GM12878 (cell line): Measurements from ENCODE around the gene RARG. TPM values are rescaled to one million over a fixed set of nuclear protein-coding genes. Genes with fewer than 3 reads are reported as not detected.

Experiments
- ATAC-seq: fragments of 200-7000 bp; cut with Tn5 transposase; 3 replicates; pipeline ENCODE4 v1.9.1; 2020; ENCODE audit warnings: mild to moderate bottlenecking, moderate library complexity
- BruUV-seq: library from RNA; stranded (reverse); fragments of 400-500 nt; replicated peaks from 2 replicates; lab custom pipeline; 2021; lab: Mats Ljungman, UMichigan
- CTCF ChIA-PET: fragments of 300-600 bp; sonication (Branson Sonifier 250); formaldehyde crosslinking; extraction: SDS; loops from one replicate; lab custom pipeline; 2021; ENCODE audit warnings: inconsistent platforms; lab: Yijun Ruan, JAX
- POLR2A ChIA-PET: fragments of 350-600 bp; formaldehyde crosslinking; extraction: SDS; loops from one replicate; lab custom pipeline; 2021; ENCODE audit warnings: inconsistent platforms; lab: Charles Lee
- RAD21 ChIA-PET: fragments of 300-600 bp; sonication (Branson Sonifier 250); formaldehyde crosslinking; loops from one replicate; lab custom pipeline; 2023; ENCODE audit warnings: antibody characterized with exemption; ENCODE audit not compliant: unreplicated experiment; lab: Charles Lee
- SMC1A ChIA-PET: fragments of 300-600 bp; sonication (Branson Sonifier 250); formaldehyde crosslinking; loops from one replicate; lab custom pipeline; 2023; ENCODE audit not compliant: unreplicated experiment, uncharacterized antibody; lab: Charles Lee
- DNase-seq: peaks from one replicate; pipeline ENCODE4 v3.0.0-alpha.2; 2011; ENCODE audit warnings: low read depth, low spot score
- FAIRE-seq: peaks from 3 replicates; lab custom pipeline; 2011; peaks lifted over from hg19 to GRCh38; lab: Jason Lieb, UNC
- H2AFZ ChIP-seq: 2 replicates; pipeline ENCODE4 v1.6.0; 2011; ENCODE audit warnings: low read depth, low read length, control low read depth; ENCODE audit not compliant: control insufficient read depth
- H3K27ac ChIP-seq: 2 replicates; pipeline ENCODE4 v1.5.1; 2011; ENCODE audit warnings: control low read depth; ENCODE audit not compliant: control insufficient read depth, insufficient read depth
- H3K27me3 ChIP-seq, 2 experiments: replicated peaks in 1 of 2; 2 replicates each; pipeline versions ENCODE4 v1.6.0 to v1.6.1; 2011; ENCODE audit warnings: low read length in 1 of 2; ENCODE audit not compliant: control insufficient read depth in 2 of 2, insufficient read depth in 2 of 2
- H3K36me3 ChIP-seq, 2 experiments: 2 replicates each; pipeline ENCODE4 v1.5.1; 2011; ENCODE audit warnings: low read length in 1 of 2; ENCODE audit not compliant: control insufficient read depth in 2 of 2, insufficient read depth in 2 of 2
- H3K4me1 ChIP-seq: 2 replicates; pipeline ENCODE4 v1.6.1; 2011; ENCODE audit warnings: mild to moderate bottlenecking, low read length, moderate library complexity, mixed read lengths; ENCODE audit not compliant: control insufficient read depth, insufficient read depth
- H3K4me2 ChIP-seq: 2 replicates; pipeline ENCODE4 v1.6.0; 2011; ENCODE audit warnings: control low read depth; ENCODE audit not compliant: control insufficient read depth, insufficient read depth
- H3K4me3 ChIP-seq: fragments of 200-600 bp; sonication (generic); 2 replicates; pipeline ENCODE4 v1.5.1; 2016
- H3K79me2 ChIP-seq: 2 replicates; pipeline ENCODE4 v1.6.0; 2011; ENCODE audit warnings: low read length; ENCODE audit not compliant: control insufficient read depth, insufficient read depth
- H3K9ac ChIP-seq: 2 replicates; pipeline ENCODE4 v1.8.0; 2011; ENCODE audit warnings: low read length, control low read depth, mixed read lengths; ENCODE audit not compliant: control insufficient read depth, insufficient read depth
- H3K9me3 ChIP-seq: replicated peaks from 3 replicates; pipeline ENCODE4 v1.5.1; 2011; ENCODE audit warnings: mild to moderate bottlenecking, low read length; ENCODE audit not compliant: control insufficient read depth, insufficient read depth
- H4K20me1 ChIP-seq: 2 replicates; pipeline ENCODE4 v1.6.0; 2011; ENCODE audit not compliant: control insufficient read depth, insufficient read depth
- CHD4 ChIP-seq: fragments of 200-600 bp; sonication (generic); IDR thresholded peaks from 2 replicates; pipeline ENCODE4 v1.6.1; 2016; ENCODE audit warnings: mild to moderate bottlenecking
- CREM ChIP-seq: IDR thresholded peaks from 2 replicates; pipeline ENCODE4 v1.6.1; 2014; ENCODE audit warnings: antibody characterized with exemption, low read depth
- E4F1 ChIP-seq: fragments of 450-650 bp; IDR thresholded peaks from 2 replicates; pipeline ENCODE4 v1.6.1; 2018; ENCODE audit warnings: borderline replicate concordance, mild to moderate bottlenecking; ENCODE audit not compliant: partially characterized antibody
- EED ChIP-seq: sonication (generic); IDR thresholded peaks from 2 replicates; pipeline ENCODE4 v1.6.1; 2016; ENCODE audit warnings: antibody characterized with exemption, low read depth
- GATAD2B ChIP-seq: fragments of 450-650 bp; conservative IDR thresholded peaks from 2 replicates; pipeline ENCODE4 v1.6.1; 2017; ENCODE audit warnings: low read depth, mild to moderate bottlenecking, moderate library complexity
- MAX ChIP-seq: IDR thresholded peaks from 2 replicates; pipeline ENCODE4 v1.6.1; 2012; ENCODE audit warnings: low read depth, low read length, improper control_type of control experiment
- MXI1 ChIP-seq: fragments of 150-350 bp; IDR thresholded peaks from 2 replicates; pipeline ENCODE4 v1.6.1; 2011; ENCODE audit warnings: low read depth, mild to moderate bottlenecking, inconsistent platforms, low read length, improper control_type of control experiment
- MYC ChIP-seq: IDR thresholded peaks from 2 replicates; pipeline ENCODE4 v1.6.1; 2011; ENCODE audit warnings: mild to moderate bottlenecking, low read length, moderate library complexity, inconsistent platforms; ENCODE audit not compliant: insufficient read depth, insufficient replicate concordance, insufficient read length, severe bottlenecking
- NR2F1 ChIP-seq: fragments of 450-650 bp; conservative IDR thresholded peaks from 2 replicates; pipeline ENCODE4 v1.6.1; 2017; ENCODE audit warnings: mild to moderate bottlenecking
- RBBP5 ChIP-seq: fragments of 200-600 bp; sonication (generic); conservative IDR thresholded peaks from 2 replicates; pipeline ENCODE4 v1.6.1; 2016
- RELB ChIP-seq: fragments of 450-650 bp; IDR thresholded peaks from 2 replicates; pipeline ENCODE4 v1.6.1; 2017; ENCODE audit warnings: low read depth, mild to moderate bottlenecking, moderate library complexity
- SKIL ChIP-seq: fragments of 450-650 bp; IDR thresholded peaks from 2 replicates; pipeline ENCODE4 v1.6.1; 2017; ENCODE audit warnings: mild to moderate bottlenecking, low read depth, inconsistent platforms; ENCODE audit not compliant: poor library complexity, severe bottlenecking
- STAT1 ChIP-seq: fragments of 450-650 bp; conservative IDR thresholded peaks from 2 replicates; pipeline ENCODE4 v1.6.1; 2014; ENCODE audit warnings: antibody characterized with exemption, mild to moderate bottlenecking
- USF1 ChIP-seq: IDR thresholded peaks from 2 replicates; pipeline ENCODE4 v1.6.1; 2011; ENCODE audit warnings: borderline replicate concordance, low read depth, mild to moderate bottlenecking, moderate library complexity, mixed read lengths, low read length; ENCODE audit not compliant: insufficient read depth; ENCODE audit errors: extremely low read length
- ZNF622 ChIP-seq: fragments of 450-650 bp; IDR thresholded peaks from 2 replicates; pipeline ENCODE4 v1.6.1; 2017; ENCODE audit warnings: mild to moderate bottlenecking, inconsistent platforms
- WGBS: methylation state at CpG from one replicate; pipeline ENCODE4 v1.1.6; 2016; ENCODE audit warnings: low lambda C conversion rate; ENCODE audit not compliant: insufficient replicate concordance, insufficient coverage; ENCODE audit errors: missing lambda C conversion rate; 5-methylcytosine and 5-hydroxymethylcytosine counted together
- in situ Hi-C: fragments of 300-500 bp; cut with MboI; formaldehyde crosslinking; loops from 9 replicates; pipeline ENCODE4 v1.14.3; 2018; ENCODE audit warnings: mixed read lengths
- intact Hi-C: fragments of 100-400 bp; cut with micrococcal nuclease; formaldehyde crosslinking; loops from one replicate; pipeline ENCODE4 v1.14.2; 2022; ENCODE audit not compliant: unreplicated experiment
- polyA plus RNA-seq, 11 experiments: library from polyadenylated mRNA; depleted of rRNA in 4 of 11; unstranded in 6 of 11; stranded (reverse) in 5 of 11; fragments of >200 nt; fragmentation: Nextera tagmentation in 4 of 11; fragmentation: Illumina TruSeq in 1 of 11; extraction: Ambion mirVana in 4 of 11; extraction: Trizol in 1 of 11; gene quantifications; 1 replicate in 1 of 11; 2 replicates in 10 of 11; pipeline versions ENCODE4 v1.2.1 to v1.2.3, GENCODE V29; 2011 to 2016; ENCODE audit warnings: inconsistent platforms in 2 of 11, missing spikeins in 2 of 11, low read depth in 1 of 11
- total RNA-seq, 4 experiments: library from RNA; depleted of rRNA in 3 of 4; stranded (reverse); fragments of >200 nt in 3 of 4; fragmentation: Illumina TruSeq in 1 of 4; extraction: Trizol in 1 of 4; gene quantifications; 2 replicates each; pipeline versions ENCODE4 v1.2.1 to v1.2.3, GENCODE V29; 2013 to 2021

Gene RARG
- total and polyA plus RNA-seq, 10 of the 15 experiments (the other 5 are each of a cell fraction or from before 2014, with no cell fraction given): 0.27 to 8.1 (median 4.1) TPM

- no peak for DNase-seq
- BruUV-seq: no TSS peak
- Histone ChIP-seq H3K9me3 (no peaks in the 10 kb centered on the region), H2AFZ (no peak overlapping the region), H3K4me3 (no peak overlapping the region), H3K4me1 (peaks cover 17% of the 10 kb centered on the region), H3K4me2 (no peak overlapping the region), H3K9ac (no peak overlapping the region), H4K20me1 (no peaks in the 10 kb centered on the region), H3K79me2 (peaks cover 4% of the 10 kb centered on the region; the same call in 1 of the 2 replicates), H3K36me3 (no peaks in the 10 kb centered on the region), H3K27ac (no peak overlapping the region), H3K27me3 (no peaks in the 10 kb centered on the region)
- WGBS: 81% methylated on average over 3 of the region's 16 CpGs
- ATAC-seq: no peak
- FAIRE-seq: no peak
- intact Hi-C loops: loop anchor here (5.0 kb wide), 1 partner anchor 44 kb away; the partner anchor contains the start of gene ESPL1
- CTCF ChIA-PET: interaction anchor here (0.7 to 1.1 kb wide), 2 partner anchors 44 to 63 kb away, joined by 3 read pairs; no protein-coding TSS in a partner anchor
- POLR2A ChIA-PET: interaction anchor here (0.6 to 1.2 kb wide), 3 partner anchors 19 to 156 kb away, joined by 3 read pairs; no protein-coding TSS in a partner anchor
- SMC1A ChIA-PET: interaction anchor here (0.7 to 1.1 kb wide), 2 partner anchors 37 to 44 kb away, joined by 3 to 4 read pairs; partner anchors contain the start of gene ESPL1
- in situ Hi-C loops: no loop called here
- RAD21 ChIA-PET: interaction anchor here (1.3 to 1.8 kb wide), 2 partner anchors 28 to 98 kb away, joined by 3 to 4 read pairs; partner anchors contain the start of gene AAAS
- no peak for TF ChIP-seq USF1
- TF ChIP-seq SKIL: no peak
- TF ChIP-seq GATAD2B: no peak
- no peak for TF ChIP-seq ZNF622
- no peak for TF ChIP-seq MXI1
- no peak for TF ChIP-seq EED
- no peak for TF ChIP-seq NR2F1
- TF ChIP-seq CREM: no peak
- TF ChIP-seq E4F1: no peak
- no peak for TF ChIP-seq MYC
- TF ChIP-seq MAX: no peak
- TF ChIP-seq STAT1: no peak
- no peak for TF ChIP-seq RBBP5
- no peak for TF ChIP-seq RELB
- no peak for TF ChIP-seq CHD4
Observed at GRCh38 chr12:53223389-53224060, 8.5 kb downstream of the RARG start.
